GM19099 (cell line): ENCODE data around the gene IDH3G.

ENCODE experiments used
- POLR2A ChIP-seq: IDR thresholded peaks from 3 replicates; pipeline ENCODE4 v1.6.1; 2011; ENCODE audit warnings: low read depth; ENCODE audit not compliant: insufficient read length; ENCODE audit errors: extremely low read depth

The IDH3G gene

DNA sequence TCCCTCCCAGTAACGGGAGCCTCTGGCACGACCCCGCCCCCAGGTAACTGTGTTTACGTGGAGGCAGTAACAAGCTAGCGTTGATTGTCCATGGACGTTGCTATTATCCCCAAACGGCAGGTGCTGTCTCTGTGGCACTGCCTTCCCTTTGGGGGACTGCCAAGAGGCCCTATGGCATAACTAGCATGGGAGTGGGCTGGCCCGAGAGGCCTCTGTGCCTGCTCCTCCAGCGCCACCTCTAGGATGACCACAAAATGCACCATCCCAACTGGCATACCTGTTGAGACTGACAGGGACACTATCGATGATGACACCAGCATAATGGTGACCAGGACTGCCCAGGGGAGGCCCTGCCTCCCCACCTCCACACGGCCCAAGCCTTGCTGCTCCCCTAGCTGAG, 11.9 kb downstream of the IDH3G start:
- no peak for TF ChIP-seq POLR2A

DNA sequence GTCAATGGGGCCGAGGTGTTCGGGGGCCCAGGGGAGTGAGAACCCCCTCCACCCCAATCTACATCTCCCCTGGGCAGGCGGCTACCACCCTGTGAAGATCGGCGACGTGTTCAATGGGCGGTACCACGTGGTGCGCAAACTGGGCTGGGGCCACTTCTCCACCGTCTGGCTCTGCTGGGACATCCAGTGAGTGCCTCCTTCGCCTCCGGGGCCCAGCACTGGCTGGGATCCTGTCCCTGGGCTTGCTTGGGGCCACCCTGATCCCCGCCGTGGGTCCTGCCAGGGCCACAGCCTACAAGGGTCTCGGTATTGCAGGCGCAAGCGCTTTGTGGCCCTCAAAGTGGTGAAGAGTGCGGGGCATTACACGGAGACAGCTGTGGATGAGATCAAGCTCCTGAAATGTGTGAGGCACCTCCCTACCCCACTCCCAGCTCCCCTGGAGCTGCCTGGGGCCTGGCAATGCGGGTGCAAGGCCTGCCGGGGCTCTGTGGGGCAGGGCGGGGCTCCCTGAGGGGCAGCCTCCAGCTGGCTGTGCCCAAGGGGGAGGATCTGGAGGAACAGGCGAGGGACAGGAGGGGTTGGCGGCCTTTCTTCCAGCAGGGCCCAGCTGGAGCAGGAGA, 12.6 kb downstream of the IDH3G start:
- TF ChIP-seq POLR2A, result no peak

GRCh38 chrX:153780678-153781427, 13.3 kb downstream of the IDH3G start, which contains the start of gene SRPK3:
TSS of gene SRPK3 (plus strand) at chrX:153781041. CDS start at chrX:153781087, 46 bp downstream.
- TF ChIP-seq POLR2A, result no peak

- no peak for TF ChIP-seq POLR2A
These were observed 14.1 kb downstream of the IDH3G start for GRCh38 chrX:153779891-153780677.

GRCh38 chrX:153778684-153779101, 15.5 kb downstream of the IDH3G start:
- TF ChIP-seq POLR2A, result no peak

DNA sequence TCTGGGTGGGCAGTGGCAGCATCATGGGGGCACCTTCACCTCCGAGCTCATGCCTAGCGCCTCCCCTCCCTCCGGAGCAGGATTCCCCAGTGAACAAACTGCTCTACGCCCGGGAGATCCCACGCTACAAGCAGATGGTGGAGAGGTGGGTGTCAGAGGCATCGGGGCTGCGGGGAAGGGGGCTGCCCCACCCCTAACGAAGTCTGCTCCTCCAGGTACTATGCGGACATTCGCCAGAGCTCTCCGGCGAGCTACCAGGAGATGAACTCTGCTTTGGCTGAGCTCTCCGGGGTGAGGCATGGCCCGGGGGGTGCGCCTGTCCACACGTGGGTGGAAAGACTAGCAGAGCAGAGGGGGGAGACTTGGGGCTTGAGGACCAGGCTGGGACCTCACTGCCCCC, 16.0 kb downstream of the IDH3G start:
- no peak for TF ChIP-seq POLR2A

- no peak for TF ChIP-seq POLR2A
These were observed 16.7 kb downstream of the IDH3G start for GRCh38 chrX:153777261-153778090.

- TF ChIP-seq POLR2A, result no peak
These were observed 17.5 kb downstream of the IDH3G start for GRCh38 chrX:153776611-153777045.

DNA sequence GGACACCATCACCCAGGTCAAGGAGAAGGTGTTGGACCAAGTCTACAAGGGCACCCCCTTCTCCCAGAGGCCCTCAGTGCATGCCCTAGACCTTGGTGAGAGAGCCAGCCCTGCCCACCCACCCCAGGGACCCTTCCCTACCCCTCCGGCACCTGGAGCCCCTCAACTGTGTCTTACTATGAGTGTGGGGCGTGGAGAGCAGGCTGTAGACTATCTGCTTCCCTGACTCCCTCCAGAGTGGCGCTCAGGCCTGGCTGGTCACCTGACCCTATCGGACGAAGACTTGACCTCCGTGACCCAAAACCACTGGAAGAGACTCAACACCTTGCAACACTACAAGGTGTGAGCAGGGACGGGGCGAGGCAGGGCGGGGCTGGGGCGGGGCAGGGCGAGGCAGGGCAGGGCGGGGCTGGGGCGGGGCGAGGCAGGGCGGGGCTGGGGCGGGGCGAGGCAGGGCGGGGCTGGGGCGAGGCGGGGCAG, 18.0 kb downstream of the IDH3G start:
- no peak for TF ChIP-seq POLR2A

DNA sequence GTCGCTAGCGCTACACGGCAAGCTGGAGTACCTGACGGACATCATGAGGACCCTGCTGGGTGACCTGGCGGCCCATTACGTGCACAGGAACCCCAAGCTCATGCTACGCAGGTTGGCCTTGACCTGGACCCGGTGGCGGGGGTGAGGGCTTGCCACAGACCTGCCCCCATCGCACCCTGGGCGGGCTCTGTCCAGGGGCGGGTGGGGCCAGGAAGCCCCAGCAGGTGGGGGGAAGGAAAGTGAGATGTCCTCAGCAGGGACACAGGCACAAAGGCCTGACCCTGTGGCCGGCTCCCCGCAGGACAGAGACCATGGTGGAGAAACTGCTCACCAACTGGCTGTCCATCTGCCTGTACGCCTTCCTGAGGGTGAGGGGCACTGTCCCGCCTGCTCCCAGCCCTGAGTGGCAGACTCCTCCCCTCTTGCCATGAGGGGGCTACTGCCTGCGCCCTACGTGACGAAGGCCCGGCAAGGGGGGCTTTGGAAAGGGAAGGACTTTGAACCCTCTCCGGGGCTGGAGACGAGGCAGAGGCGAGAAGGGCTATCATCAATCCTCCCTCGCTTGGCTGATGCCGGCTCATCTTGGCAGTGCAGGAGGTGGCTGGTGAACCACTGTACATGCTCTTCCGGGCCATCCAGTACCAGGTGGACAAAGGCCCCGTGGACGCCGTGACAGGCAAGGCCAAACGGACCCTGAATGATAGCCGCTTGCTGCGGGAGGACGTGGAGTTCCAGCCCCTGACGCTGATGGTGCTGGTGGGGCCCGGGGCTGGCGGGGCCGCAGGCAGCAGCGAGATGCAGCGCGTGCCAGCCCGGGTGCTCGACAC, 18.7 kb downstream of the IDH3G start:
- no peak for TF ChIP-seq POLR2A

GRCh38 chrX:153774576-153775292, 19.4 kb downstream of the IDH3G start:
- TF ChIP-seq POLR2A, result no peak

- TF ChIP-seq POLR2A, result no peak
These were observed 20.2 kb downstream of the IDH3G start for GRCh38 chrX:153773741-153774575.

GRCh38 chrX:153773218-153773611, 21.0 kb downstream of the IDH3G start:
- no peak for TF ChIP-seq POLR2A
